LNCaP clone FGC (cell line): Measurements from ENCODE around the gene ASB15.

Experiments
- DNase-seq: peaks from one replicate; pipeline ENCODE4 v3.0.0-alpha.2; 2011; ENCODE audit warnings: low read depth
- H3K4me3 ChIP-seq: 2 replicates; pipeline ENCODE4 v1.5.1; 2011; ENCODE audit warnings: mild to moderate bottlenecking, low read depth, low read length, control low read depth
- TF ChIP-seq, protein P1 (sequence below): IDR thresholded peaks from 2 replicates; pipeline ENCODE4 v1.5.1; 2012; ENCODE audit warnings: mild to moderate bottlenecking; ENCODE audit not compliant: control insufficient read depth, insufficient read depth; ENCODE audit errors: extremely low read depth

ASB15 gene

DNA sequence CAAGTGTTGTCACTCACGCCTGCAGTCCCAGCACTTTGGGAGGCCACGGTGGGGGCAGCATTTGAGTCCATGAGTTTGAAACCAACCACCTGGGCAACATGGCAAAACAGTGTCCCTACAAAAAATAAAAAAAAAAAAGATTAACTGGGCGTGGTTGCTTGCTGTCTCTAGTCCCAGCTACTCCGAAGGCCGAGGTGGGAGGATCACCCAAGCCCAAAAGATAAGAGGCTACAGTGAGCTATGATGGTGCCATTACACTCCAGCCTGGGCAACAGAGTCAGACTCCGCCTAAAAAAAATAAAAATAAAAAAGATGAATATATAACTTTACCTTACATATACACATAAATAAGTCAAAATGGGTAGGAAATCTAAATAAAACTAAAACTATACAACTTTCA, 51.5 kb downstream of the ASB15 start:
- no peak overlapping the region for H3K4me3 ChIP-seq
- no peak for DNase-seq
- TF ChIP-seq, protein P1, sequence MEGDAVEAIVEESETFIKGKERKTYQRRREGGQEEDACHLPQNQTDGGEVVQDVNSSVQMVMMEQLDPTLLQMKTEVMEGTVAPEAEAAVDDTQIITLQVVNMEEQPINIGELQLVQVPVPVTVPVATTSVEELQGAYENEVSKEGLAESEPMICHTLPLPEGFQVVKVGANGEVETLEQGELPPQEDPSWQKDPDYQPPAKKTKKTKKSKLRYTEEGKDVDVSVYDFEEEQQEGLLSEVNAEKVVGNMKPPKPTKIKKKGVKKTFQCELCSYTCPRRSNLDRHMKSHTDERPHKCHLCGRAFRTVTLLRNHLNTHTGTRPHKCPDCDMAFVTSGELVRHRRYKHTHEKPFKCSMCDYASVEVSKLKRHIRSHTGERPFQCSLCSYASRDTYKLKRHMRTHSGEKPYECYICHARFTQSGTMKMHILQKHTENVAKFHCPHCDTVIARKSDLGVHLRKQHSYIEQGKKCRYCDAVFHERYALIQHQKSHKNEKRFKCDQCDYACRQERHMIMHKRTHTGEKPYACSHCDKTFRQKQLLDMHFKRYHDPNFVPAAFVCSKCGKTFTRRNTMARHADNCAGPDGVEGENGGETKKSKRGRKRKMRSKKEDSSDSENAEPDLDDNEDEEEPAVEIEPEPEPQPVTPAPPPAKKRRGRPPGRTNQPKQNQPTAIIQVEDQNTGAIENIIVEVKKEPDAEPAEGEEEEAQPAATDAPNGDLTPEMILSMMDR: no peak

- DNase-seq: no peak
- TF ChIP-seq, protein P1: no peak
- H3K4me3 ChIP-seq: no peak within 1 kb of the TSS
These were observed 54.0 kb downstream of the ASB15 start, which contains the start of gene LMOD2 for GRCh38 chr7:123655614-123656013. LMOD2 (plus strand) TSS chr7:123655866; CDS start chr7:123655964, 98 bp downstream.

DNA sequence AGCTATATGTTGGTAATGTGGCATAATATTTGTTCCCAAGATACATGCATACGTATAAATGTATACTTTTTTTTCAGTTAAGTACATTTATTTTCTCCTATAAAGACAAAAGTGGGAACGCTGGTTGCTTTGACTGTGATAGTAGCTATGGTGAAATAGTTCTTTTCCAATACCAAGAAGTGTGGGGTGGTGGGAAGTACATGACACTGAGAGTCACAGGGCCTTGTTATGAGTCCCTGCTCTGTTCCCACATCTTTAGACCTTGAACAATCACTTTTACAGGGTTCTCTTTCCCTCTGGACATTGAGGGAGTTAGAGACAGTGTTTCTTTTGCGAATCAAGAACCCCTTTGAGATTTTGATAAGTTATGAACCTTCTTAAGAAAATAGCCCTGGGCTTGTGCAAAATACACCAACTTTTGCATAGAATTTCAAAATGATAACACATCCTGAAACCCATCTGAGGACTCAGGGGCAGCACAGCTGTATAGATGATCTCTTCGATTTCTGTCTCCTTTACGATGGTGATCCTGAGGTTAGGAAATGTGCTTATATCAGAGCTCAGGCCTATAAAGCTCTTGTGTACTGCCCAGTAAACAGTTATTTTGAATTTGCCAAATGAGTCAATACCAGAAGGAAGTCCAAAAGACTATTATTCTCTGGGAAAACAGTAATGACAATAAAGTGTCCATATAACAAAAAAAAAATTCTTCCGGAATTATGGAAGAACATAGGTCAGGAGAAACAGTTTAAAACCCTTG, 55.1 kb downstream of the ASB15 start:
- TF ChIP-seq, protein P1: no peak
- no peak overlapping the region for H3K4me3 ChIP-seq
- DNase-seq: no peak

GRCh38 chr7:123657304-123657685, 55.7 kb downstream of the ASB15 start:
- TF ChIP-seq, protein P1: no peak
- H3K4me3 ChIP-seq: no peak overlapping the region
- DNase-seq: no peak

DNA sequence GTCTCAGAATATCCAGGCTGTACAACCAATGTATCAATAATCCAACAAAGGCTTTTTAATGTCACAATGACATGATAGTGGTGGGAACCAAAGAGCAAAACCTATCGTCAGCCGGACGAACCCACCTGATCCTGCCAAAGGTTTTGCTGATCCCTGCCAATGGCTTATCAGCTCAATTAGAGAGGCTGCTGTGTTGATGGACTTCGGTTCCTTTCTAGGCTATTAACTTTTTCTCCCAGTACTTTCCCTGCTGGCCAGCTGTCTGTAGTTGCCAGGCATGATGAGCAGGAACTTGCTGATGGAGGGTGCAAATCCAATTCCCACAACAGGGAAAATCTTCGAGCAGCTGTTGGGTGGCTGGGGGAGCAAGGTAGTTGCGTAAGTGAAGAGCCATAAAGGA, 56.4 kb downstream of the ASB15 start:
- no peak for DNase-seq
- TF ChIP-seq, protein P1: no peak
- H3K4me3 ChIP-seq: no peak overlapping the region

DNA sequence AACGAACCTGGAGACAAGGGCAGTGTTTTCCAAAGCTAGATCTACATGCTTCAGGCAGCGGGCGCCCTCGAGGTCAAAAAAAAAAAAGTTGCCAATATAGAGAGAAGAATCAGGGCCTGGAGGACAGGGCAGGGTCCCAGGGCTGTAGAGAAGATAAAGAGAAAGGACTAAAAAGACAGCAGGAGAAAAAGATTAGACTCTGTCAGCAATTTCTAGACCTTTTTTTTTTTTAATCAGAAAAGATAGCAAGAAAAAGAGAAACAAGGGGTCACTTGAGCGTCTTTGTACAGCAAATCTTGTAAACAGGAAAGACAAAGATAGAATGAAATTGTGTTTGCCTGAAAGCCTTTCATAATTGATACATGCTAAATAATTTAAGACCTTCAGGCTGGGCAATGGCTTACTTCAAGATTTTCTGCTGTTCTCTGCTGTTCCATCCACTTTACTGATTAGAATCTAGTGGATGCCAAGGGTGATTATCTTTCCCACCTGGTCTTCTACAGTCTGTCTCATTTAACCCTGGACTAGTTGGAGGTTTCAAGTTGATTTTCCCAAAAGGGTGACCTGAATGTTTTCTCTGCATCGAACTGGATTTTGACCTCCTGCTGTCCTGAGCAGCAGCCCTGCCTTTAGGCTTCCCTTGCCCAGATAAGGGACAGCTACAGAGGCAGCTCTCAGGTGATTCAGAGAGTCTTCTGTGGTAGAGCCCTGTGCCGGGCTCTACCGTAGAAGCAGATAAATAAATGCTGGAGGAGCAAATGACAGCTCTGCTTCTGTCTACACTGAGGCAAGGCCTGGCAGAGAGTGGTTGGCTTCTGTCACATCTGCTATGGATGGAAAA, 59.1 kb downstream of the ASB15 start:
- no peak overlapping the region for H3K4me3 ChIP-seq
- no peak for DNase-seq
- TF ChIP-seq, protein P1: no peak
